ENCODE measurements around the gene CACNA2D4. TPM values are rescaled to one million over a fixed set of nuclear protein-coding genes. Genes with fewer than 3 reads are reported as not detected.
"Not testable (repeated sequence)": the region's sequence is repeated elsewhere in the genome, so short reads cannot be mapped to it uniquely, and the experiment has no call there.

The CACNA2D4 gene
- polyA plus RNA-seq, 3 donors from 2014 or later: 9.1 to 20.0 (median 9.6) TPM

- H3K9me3 Mint-ChIP-seq: no peaks in the 10 kb centered on the region
- no peaks in the 10 kb centered on the region for H3K4me1 Mint-ChIP-seq
- peaks cover 2 to 7% (median 7%) of the 10 kb centered on the region in 3 donors for H3K27me3 Mint-ChIP-seq (ENCODE audit: low read depth in 3 of 3)
- H3K27ac Mint-ChIP-seq: peak overlapping the region in 1 of 6 donors; percentile 28
- H3K4me3 Mint-ChIP-seq: no peak overlapping the region
- H3K36me3 Mint-ChIP-seq: no peaks in the 10 kb centered on the region
- no peak for DNase-seq
Measured at GRCh38 chr12:1826867-1827705, 91.4 kb downstream of the CACNA2D4 start.

DNA sequence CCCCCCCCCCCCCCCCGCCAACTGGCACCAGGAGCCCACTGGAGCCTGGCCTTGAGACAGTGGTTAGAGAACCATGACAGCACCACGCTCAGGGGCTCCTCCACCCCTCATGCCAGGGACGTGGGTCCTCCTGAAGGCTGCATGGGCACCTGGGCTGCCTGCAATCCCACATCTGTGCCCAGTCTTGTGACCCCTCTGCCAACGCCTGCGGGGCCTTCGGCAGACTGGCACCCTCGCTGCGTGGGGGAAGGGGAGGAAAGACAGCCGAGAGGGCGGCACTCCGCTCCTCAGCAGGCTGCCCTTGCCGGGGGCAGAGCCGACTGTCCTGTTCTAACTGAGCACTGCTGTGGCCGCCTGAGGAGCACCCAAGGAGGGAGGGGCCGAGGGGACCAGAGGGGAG, 92.1 kb downstream of the CACNA2D4 start:
- Mint-ChIP-seq H3K27ac (no peak overlapping the region), H3K36me3 (no peaks in the 10 kb centered on the region), H3K4me3 (no peak overlapping the region), H3K9me3 (no peaks in the 10 kb centered on the region), H3K4me1 (no peaks in the 10 kb centered on the region), H3K27me3 (ENCODE audit: low read depth in 3 of 3) (peaks cover 5 to 7% (median 6%) of the 10 kb centered on the region in 3 donors)
- no peak for DNase-seq

DNA sequence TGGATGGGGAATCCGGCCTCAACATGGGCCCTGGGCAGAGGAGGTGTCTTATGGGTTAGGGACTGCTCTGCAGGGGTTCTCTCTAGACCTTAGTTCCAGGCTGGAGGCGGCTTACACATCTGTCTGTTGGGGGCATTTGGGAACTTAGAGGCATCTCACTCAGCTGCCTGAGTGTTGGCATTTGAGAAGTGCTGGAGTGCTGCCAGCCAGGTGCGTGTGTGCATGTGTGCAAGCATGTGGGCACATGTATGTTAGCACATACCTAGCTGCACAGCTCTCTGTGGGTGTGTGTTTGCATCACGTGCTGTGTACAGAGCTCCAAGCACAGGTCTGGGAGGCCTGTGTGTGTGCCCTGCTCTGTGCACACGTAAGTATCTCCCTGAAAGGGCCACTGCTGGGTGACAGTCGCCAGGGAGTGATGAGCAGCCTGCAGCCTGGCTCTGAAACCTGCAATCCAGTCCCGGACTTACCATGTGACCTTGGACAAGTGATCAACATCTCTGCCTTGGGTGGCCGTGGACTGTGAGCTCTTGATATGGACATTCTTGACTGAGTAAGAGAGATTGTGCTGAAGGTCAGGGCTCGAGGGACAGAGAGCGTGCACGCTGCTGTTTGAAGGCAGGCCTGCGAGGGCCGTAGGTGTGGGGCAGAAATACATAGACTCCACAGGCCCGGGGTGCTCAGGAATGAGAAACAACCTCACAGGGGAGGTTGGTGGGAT, 92.9 kb downstream of the CACNA2D4 start:
- Mint-ChIP-seq H3K27ac (no peak overlapping the region), H3K36me3 (no peaks in the 10 kb centered on the region), H3K4me3 (no peak overlapping the region), H3K9me3 (no peaks in the 10 kb centered on the region), H3K4me1 (no peaks in the 10 kb centered on the region), H3K27me3 (ENCODE audit: low read depth in 3 of 3) (peaks cover 6 to 11% (median 7%) of the 10 kb centered on the region in 3 donors)
- no peak for DNase-seq

GRCh38 chr12:1823237-1823636, 95.2 kb downstream of the CACNA2D4 start:
- H3K36me3 Mint-ChIP-seq: no peaks in the 10 kb centered on the region
- H3K27ac Mint-ChIP-seq: no peak overlapping the region
- no peaks in the 10 kb centered on the region for H3K9me3 Mint-ChIP-seq
- H3K4me1 Mint-ChIP-seq: peaks cover 0 to 2% of the 10 kb centered on the region in 2 donors
- DNase-seq: no peak
- H3K4me3 Mint-ChIP-seq: no peak overlapping the region
- H3K27me3 Mint-ChIP-seq (ENCODE audit: low read depth in 3 of 3): peaks cover 8 to 13% (median 9%) of the 10 kb centered on the region in 3 donors

DNA sequence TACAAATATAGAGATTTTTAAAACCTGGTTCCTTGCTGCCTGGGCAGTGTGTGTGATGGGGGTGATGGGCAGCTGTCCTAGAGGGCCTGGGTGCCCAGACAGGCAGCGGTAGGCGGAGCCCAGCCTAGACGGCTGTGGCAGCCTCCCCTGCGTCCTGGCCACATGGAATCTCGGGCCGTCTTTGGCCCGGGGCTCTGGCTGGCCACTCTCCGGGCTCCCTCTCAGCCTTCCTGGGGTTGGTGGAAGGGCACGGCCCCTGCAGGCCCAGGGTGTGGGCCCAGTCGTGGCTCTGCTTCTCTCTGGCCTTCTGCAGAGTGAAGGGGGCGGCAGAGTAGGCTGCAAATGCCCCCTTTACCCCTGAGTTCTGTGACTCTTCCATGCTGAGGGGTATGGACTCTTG, 95.8 kb downstream of the CACNA2D4 start:
- Mint-ChIP-seq H3K27ac (no peak overlapping the region), H3K4me1 (peaks cover 0 to 2% of the 10 kb centered on the region in 2 donors), H3K27me3 (ENCODE audit: low read depth in 3 of 3) (peaks cover 8 to 13% (median 9%) of the 10 kb centered on the region in 3 donors), H3K4me3 (no peak overlapping the region), H3K36me3 (no peaks in the 10 kb centered on the region), H3K9me3 (no peaks in the 10 kb centered on the region)
- no peak for DNase-seq

GRCh38 chr12:1821805-1822204, 96.6 kb downstream of the CACNA2D4 start:
- peaks cover 0 to 2% of the 10 kb centered on the region in 2 donors for H3K4me1 Mint-ChIP-seq
- DNase-seq: no peak

DNA sequence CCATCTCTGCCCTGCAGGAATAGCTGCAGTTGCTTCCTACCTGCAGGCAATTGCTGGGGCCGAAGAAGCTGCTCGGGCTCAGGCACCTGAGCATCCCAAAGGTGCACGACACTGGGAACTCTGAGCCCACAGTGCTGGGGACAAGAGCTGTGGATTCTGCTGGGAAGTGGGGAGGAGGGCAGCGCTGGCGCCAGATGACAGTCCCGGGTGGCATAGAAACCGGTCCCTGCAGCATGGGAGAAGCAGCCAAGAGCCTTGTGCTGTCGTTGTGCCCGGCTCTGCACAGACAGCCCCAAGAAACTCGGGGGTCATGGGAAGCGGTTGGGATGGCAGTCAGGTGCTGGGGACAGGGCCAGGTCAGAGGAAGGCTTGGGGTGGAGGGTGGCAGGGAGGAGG, 97.6 kb downstream of the CACNA2D4 start:
- Mint-ChIP-seq H3K27me3 (ENCODE audit: low read depth in 3 of 3) (peaks cover 8 to 13% (median 9%) of the 10 kb centered on the region in 3 donors), H3K27ac (no peak overlapping the region), H3K4me3 (no peak overlapping the region), H3K4me1 (peaks cover 0 to 2% of the 10 kb centered on the region in 2 donors), H3K9me3 (no peaks in the 10 kb centered on the region), H3K36me3 (no peaks in the 10 kb centered on the region)
- no peak for DNase-seq

More at GRCh38 chr12:1821805-1822204, 96.6 kb downstream of the CACNA2D4 start:
- Mint-ChIP-seq H3K27ac (no peak overlapping the region), H3K36me3 (no peaks in the 10 kb centered on the region), H3K9me3 (no peaks in the 10 kb centered on the region), H3K4me3 (no peak overlapping the region), H3K27me3 (ENCODE audit: low read depth in 3 of 3) (peaks cover 8 to 13% (median 9%) of the 10 kb centered on the region in 3 donors)

GRCh38 chr12:1820191-1820895, 98.1 kb downstream of the CACNA2D4 start, which contains the start of gene LRTM2:
TSS of gene LRTM2 (plus strand) at chr12:1820565. CDS start at chr12:1828149, 7,584 bp downstream.
- H3K9me3 Mint-ChIP-seq: no peaks in the 10 kb centered on the region
- H3K4me1 Mint-ChIP-seq: peaks cover 0 to 2% of the 10 kb centered on the region in 2 donors
- DNase-seq: no peak
- peaks cover 7 to 14% (median 10%) of the 10 kb centered on the region in 3 donors for H3K27me3 Mint-ChIP-seq (ENCODE audit: low read depth in 3 of 3)
- no peaks in the 10 kb centered on the region for H3K36me3 Mint-ChIP-seq
- H3K27ac Mint-ChIP-seq: no peak within 1 kb of the TSS
- no peak within 1 kb of the TSS for H3K4me3 Mint-ChIP-seq

GRCh38 chr12:1819571-1819970, 98.9 kb downstream of the CACNA2D4 start:
- no peak overlapping the region for H3K27ac Mint-ChIP-seq
- no peaks in the 10 kb centered on the region for H3K9me3 Mint-ChIP-seq
- no peaks in the 10 kb centered on the region for H3K36me3 Mint-ChIP-seq
- no peak for DNase-seq
- peaks cover 0 to 2% of the 10 kb centered on the region in 2 donors for H3K4me1 Mint-ChIP-seq
- H3K4me3 Mint-ChIP-seq: no peak overlapping the region
- H3K27me3 Mint-ChIP-seq (ENCODE audit: low read depth in 3 of 3): peaks cover 6 to 14% (median 11%) of the 10 kb centered on the region in 3 donors

DNA sequence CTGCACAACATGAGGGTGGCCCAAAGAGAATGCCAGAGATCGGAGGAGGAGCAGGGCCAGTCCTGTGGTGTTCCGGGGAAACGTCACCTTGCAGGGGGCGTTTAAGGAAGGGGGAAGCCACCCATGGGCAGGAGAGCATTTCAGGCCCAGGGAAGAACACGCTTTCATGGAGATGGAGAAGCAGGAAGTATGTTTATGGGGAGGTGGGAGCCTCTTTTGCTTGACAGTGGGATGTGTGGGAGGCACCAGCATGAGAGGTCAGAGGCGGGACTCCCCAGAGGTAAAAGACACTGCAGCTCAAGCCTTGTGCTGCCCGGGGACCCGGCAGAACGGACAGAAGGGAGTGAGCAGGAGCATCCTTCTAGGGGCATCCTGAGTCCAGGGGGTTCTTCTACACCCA, 99.4 kb downstream of the CACNA2D4 start:
- H3K27me3 Mint-ChIP-seq (ENCODE audit: low read depth in 3 of 3): peaks cover 6 to 14% (median 11%) of the 10 kb centered on the region in 3 donors
- DNase-seq: no peak
- H3K4me1 Mint-ChIP-seq: peaks cover 0 to 4% of the 10 kb centered on the region in 2 donors
- H3K36me3 Mint-ChIP-seq: no peaks in the 10 kb centered on the region
- no peaks in the 10 kb centered on the region for H3K9me3 Mint-ChIP-seq
- no peak overlapping the region for H3K27ac Mint-ChIP-seq
- no peak overlapping the region for H3K4me3 Mint-ChIP-seq

GRCh38 chr12:1817928-1818327, 100.5 kb downstream of the CACNA2D4 start:
- H3K27ac Mint-ChIP-seq, H3K4me1 Mint-ChIP-seq, H3K4me3 Mint-ChIP-seq, H3K9me3 Mint-ChIP-seq, H3K36me3 Mint-ChIP-seq, DNase-seq: not testable (repeated sequence)
- H3K27me3 Mint-ChIP-seq (ENCODE audit: low read depth in 3 of 3): peaks cover 7 to 14% (median 9%) of the 10 kb centered on the region in 3 donors

GRCh38 chr12:1816730-1817348, 101.6 kb downstream of the CACNA2D4 start:
- Mint-ChIP-seq H3K4me1 (peaks cover 0 to 17% of the 10 kb centered on the region in 2 donors), H3K36me3 (no peaks in the 10 kb centered on the region), H3K27ac (peak overlapping the region in 1 of 6 donors; percentile 28), H3K9me3 (no peaks in the 10 kb centered on the region), H3K4me3 (no peak overlapping the region), H3K27me3 (ENCODE audit: low read depth in 3 of 3) (peaks cover 7 to 14% (median 13%) of the 10 kb centered on the region in 3 donors)
- DNase-seq: no peak
